Lung (tissue), 13 donors: ENCODE results near the gene GNG11. TPM values are rescaled to one million over a fixed set of nuclear protein-coding genes. Genes with fewer than 3 reads are reported as not detected.

ENCODE experiments used
- ATAC-seq: fragments of 200-7000 bp; cut with Tn5 transposase; one replicate; pipeline ENCODE4 v1.9.1; 2020; ENCODE audit warnings: moderate number of reproducible peaks; ENCODE audit not compliant: insufficient read depth, low FRiP score
- DNase-seq, 3 donors: peaks; one replicate each; pipeline ENCODE4 v3.0.0-alpha.2; 2013 to 2017
- H3K27ac ChIP-seq, 2 donors: one replicate each; pipeline ENCODE4 v1.5.1; 2013; ENCODE audit warnings: mild to moderate bottlenecking in 2 of 2, moderate library complexity in 2 of 2, control low read depth in 1 of 2, inconsistent platforms in 1 of 2, low read depth in 1 of 2, low read length in 1 of 2
- H3K27me3 ChIP-seq, 3 donors: one replicate each; pipeline ENCODE4 v1.5.1; 2013; ENCODE audit warnings: low read length in 2 of 3; ENCODE audit not compliant: control insufficient read depth in 3 of 3, insufficient read depth in 3 of 3
- H3K36me3 ChIP-seq, 4 donors: one replicate each; pipeline ENCODE4 v1.5.1; 2013; ENCODE audit warnings: low read length in 4 of 4, mild to moderate bottlenecking in 1 of 4, moderate library complexity in 1 of 4; ENCODE audit not compliant: control insufficient read depth in 4 of 4, insufficient read depth in 4 of 4
- H3K4me1 ChIP-seq, 5 donors: one replicate each; pipeline ENCODE4 v1.5.1; 2013; ENCODE audit warnings: low read length in 5 of 5, mild to moderate bottlenecking in 2 of 5, moderate library complexity in 1 of 5; ENCODE audit not compliant: control insufficient read depth in 5 of 5, insufficient read depth in 5 of 5
- H3K4me3 ChIP-seq: one replicate; pipeline ENCODE4 v1.5.1; 2013; ENCODE audit warnings: mild to moderate bottlenecking, control low read depth, moderate library complexity
- H3K9ac ChIP-seq, 2 donors: one replicate each; pipeline ENCODE4 v1.5.1; 2013; ENCODE audit warnings: low read length in 2 of 2, control low read depth in 1 of 2; ENCODE audit not compliant: insufficient read depth in 1 of 2
- H3K9me3 ChIP-seq, 4 donors: one replicate each; pipeline ENCODE4 v1.5.1; 2013; ENCODE audit warnings: low read length in 3 of 4, mild to moderate bottlenecking in 1 of 4, moderate library complexity in 1 of 4; ENCODE audit not compliant: control insufficient read depth in 4 of 4, insufficient read depth in 3 of 4
- WGBS, 2 donors: extraction: QIAGEN DNeasy Blood & Tissue Kit; methylation state at CpG; one replicate each; pipeline ENCODE4 v1.1.7; 2013; 5-methylcytosine and 5-hydroxymethylcytosine counted together
- polyA plus RNA-seq, 2 donors: library from polyadenylated mRNA; stranded (reverse); fragments of 200-250 nt; gene quantifications; one replicate each; pipeline ENCODE4 v1.2.1, GENCODE V29; 2013
- small RNA-seq: library from RNA; depleted of rRNA; stranded (forward); fragments of <200 nt; gene quantifications from one replicate; pipeline ENCODE3, GENCODE V24; 2014; ENCODE audit warnings: low replicate concordance
- total RNA-seq, 2 donors: library from RNA; depleted of rRNA in 1 of 2; stranded (reverse); fragments of >200 nt in 1 of 2; gene quantifications; one replicate each; pipeline ENCODE4 v1.2.1, GENCODE V29; 2014 to 2021
- TF ChIP-seq, protein P1 (sequence below): IDR thresholded peaks from 2 replicates; pipeline ENCODE4 v1.5.1; 2012; ENCODE audit warnings: mild to moderate bottlenecking; ENCODE audit errors: control extremely low read depth, extremely low read depth
- donor health status: control.
- donor health status: control.
- donor health status: Bipolar disorder and iron deficiency.
- donor health status: healthy.
- donor health status: DM: yes; HTN: yes; CAD: no.

The GNG11 gene
- total and polyA plus RNA-seq, 4 donors = 18.4 to 39.0 (median 26.8) TPM

DNA sequence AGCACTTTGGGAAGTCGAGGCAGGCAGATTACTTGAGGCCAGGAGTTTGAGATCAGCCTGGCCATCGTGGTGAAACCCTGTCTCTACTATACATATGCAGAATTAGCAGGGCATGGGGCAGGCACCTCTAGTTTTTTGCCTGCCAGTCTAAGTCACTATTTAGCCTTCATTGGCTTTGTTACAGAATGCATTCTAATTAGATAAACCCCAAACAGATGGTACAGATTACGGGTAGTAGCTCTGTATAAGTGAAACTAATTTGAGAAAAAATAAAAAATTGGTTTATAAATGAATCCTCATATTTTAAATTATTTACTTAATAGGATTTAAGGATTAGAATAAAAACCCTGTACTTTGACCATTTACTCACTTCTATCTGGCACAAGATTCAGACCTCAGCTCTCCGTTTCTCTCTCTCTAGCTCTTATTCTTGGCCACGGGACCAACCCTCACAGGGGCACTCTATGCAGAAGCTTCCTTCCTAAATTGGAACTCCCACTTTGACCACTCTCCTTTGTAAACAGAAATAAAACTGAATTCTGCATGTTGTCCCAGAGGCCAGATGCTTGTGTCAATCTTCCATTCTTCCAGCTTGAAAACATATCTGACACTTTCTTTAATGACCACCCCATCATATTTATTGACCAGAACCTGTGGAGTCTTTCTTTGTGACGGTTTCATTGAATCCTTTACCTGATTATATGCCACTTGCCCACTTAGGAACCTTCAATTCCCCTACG lies 55.8 kb downstream of the GNG11 start:
- TF ChIP-seq, protein P1, sequence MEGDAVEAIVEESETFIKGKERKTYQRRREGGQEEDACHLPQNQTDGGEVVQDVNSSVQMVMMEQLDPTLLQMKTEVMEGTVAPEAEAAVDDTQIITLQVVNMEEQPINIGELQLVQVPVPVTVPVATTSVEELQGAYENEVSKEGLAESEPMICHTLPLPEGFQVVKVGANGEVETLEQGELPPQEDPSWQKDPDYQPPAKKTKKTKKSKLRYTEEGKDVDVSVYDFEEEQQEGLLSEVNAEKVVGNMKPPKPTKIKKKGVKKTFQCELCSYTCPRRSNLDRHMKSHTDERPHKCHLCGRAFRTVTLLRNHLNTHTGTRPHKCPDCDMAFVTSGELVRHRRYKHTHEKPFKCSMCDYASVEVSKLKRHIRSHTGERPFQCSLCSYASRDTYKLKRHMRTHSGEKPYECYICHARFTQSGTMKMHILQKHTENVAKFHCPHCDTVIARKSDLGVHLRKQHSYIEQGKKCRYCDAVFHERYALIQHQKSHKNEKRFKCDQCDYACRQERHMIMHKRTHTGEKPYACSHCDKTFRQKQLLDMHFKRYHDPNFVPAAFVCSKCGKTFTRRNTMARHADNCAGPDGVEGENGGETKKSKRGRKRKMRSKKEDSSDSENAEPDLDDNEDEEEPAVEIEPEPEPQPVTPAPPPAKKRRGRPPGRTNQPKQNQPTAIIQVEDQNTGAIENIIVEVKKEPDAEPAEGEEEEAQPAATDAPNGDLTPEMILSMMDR = no peak

More for the DNA sequence above, 55.8 kb downstream of the GNG11 start:
- H3K9me3 ChIP-seq = no peaks in the 10 kb centered on the region
- H3K4me3 ChIP-seq = no peak overlapping the region
- no peak overlapping the region for H3K27ac ChIP-seq
- no peak overlapping the region for H3K9ac ChIP-seq
- H3K36me3 ChIP-seq = no peaks in the 10 kb centered on the region
- H3K27me3 ChIP-seq = no peaks in the 10 kb centered on the region
- no peaks in the 10 kb centered on the region for H3K4me1 ChIP-seq
- ATAC-seq (no peak), DNase-seq (no peak)
- 63 to 72% methylated on average over 7 of the region's 7 CpGs for WGBS, 2 donors

Small RNA genes lying within 50 kb of the gene (small RNA-seq; reads per million reads assigned to genes)
- gene AC002076.2 = not detected

Other genes starting within 250 kb of the GNG11 start
- 1 to 10 TPM; 3.9 to 4.9 TPM for gene TFPI2, start 31.0 kb upstream of the GNG11 start, total RNA-seq
- gene TFPI2, start 31.0 kb upstream of the GNG11 start, polyA plus RNA-seq = 10 to 100 TPM in 1 of 2 donors, 1 to 10 TPM in 1; 8.5 to 11.8 TPM
- not detected for gene GNGT1, start 15.2 kb upstream of the GNG11 start, total RNA-seq
- gene GNGT1, start 15.2 kb upstream of the GNG11 start, polyA plus RNA-seq = not detected
- gene BET1, start 82.6 kb downstream of the GNG11 start, total RNA-seq = 10 to 100 TPM; 19.7 to 45.4 TPM
- 10 to 100 TPM; 17.6 to 21.7 TPM for gene BET1, start 82.6 kb downstream of the GNG11 start, polyA plus RNA-seq